GM12892 (cell line): ENCODE results near the gene CANX.
"Not testable (repeated sequence)": the region's sequence is repeated elsewhere in the genome, so short reads cannot be mapped to it uniquely, and the experiment has no call there.

ENCODE experiments used
- DNase-seq: peaks from one replicate; pipeline ENCODE4 v3.0.0; 2011; ENCODE audit not compliant: insufficient read length
- FAIRE-seq: peaks from 2 replicates; lab custom pipeline; 2011; peaks lifted over from hg19 to GRCh38; lab: Jason Lieb, UNC
- POLR2A ChIP-seq: IDR thresholded peaks from 2 replicates; pipeline ENCODE4 v1.6.1; 2011; ENCODE audit warnings: low read depth, low read length, control low read depth
- POLR2AphosphoS5 ChIP-seq: IDR thresholded peaks from 2 replicates; pipeline ENCODE4 v1.6.1; 2011; ENCODE audit warnings: low read depth, low read length, control low read depth
- TAF1 ChIP-seq: IDR thresholded peaks from 2 replicates; pipeline ENCODE4 v1.6.1; 2011; ENCODE audit warnings: low read depth, mild to moderate bottlenecking, control low read depth, low read length, borderline replicate concordance

CANX gene

GRCh38 chr5:179680014-179680779, 18.6 kb upstream of the CANX start:
- TF ChIP-seq POLR2A (no peak), TAF1 (no peak), POLR2AphosphoS5 (no peak)
- FAIRE-seq (no peak), DNase-seq (no peak)

- no peak for DNase-seq
- no peak for FAIRE-seq
- TF ChIP-seq POLR2AphosphoS5 (no peak), POLR2A (no peak), TAF1 (no peak)
These were observed 17.9 kb upstream of the CANX start, which contains the start of gene CBY3 for GRCh38 chr5:179680780-179681401. TSS of gene CBY3 (minus strand) at chr5:179681034. CDS start at chr5:179680918, 116 bp downstream.

GRCh38 chr5:179689212-179689611, 9.6 kb upstream of the CANX start:
- not testable (repeated sequence) for FAIRE-seq, DNase-seq

- DNase-seq, result no peak
- TF ChIP-seq POLR2A (no peak), TAF1 (no peak), POLR2AphosphoS5 (no peak)
- no peak for FAIRE-seq
These were observed 4.2 kb upstream of the CANX start for GRCh38 chr5:179694561-179694960.

- DNase-seq (no peak), FAIRE-seq (no peak)
- TF ChIP-seq POLR2A (no peak), TAF1 (no peak), POLR2AphosphoS5 (no peak)
These were observed 2.2 kb upstream of the CANX start for GRCh38 chr5:179696603-179697002.

- FAIRE-seq (no peak), DNase-seq (no peak)
- no peak for TF ChIP-seq POLR2A
- no peak for TF ChIP-seq TAF1
- no peak for TF ChIP-seq POLR2AphosphoS5
These were observed 1.7 kb upstream of the CANX start for GRCh38 chr5:179697108-179697507.

GRCh38 chr5:179697543-179697942, 1.2 kb upstream of the CANX start:
- DNase-seq, FAIRE-seq: not testable (repeated sequence)

GRCh38 chr5:179697993-179698934, 503 bp upstream of the CANX start:
- TF ChIP-seq TAF1 (peak; percentile 55; the same call in 1 of the 2 replicates), POLR2A (peak; percentile 84), POLR2AphosphoS5 (peak; percentile 75)
- FAIRE-seq (peak; percentile 95), DNase-seq (peak; percentile 97)

- FAIRE-seq (peak; percentile 38), DNase-seq (no peak)
- TF ChIP-seq POLR2AphosphoS5 (peak; percentile 92), POLR2A (peak; percentile 86), TAF1 (no peak)
These were observed 960 bp downstream of the CANX start for GRCh38 chr5:179699616-179700237.

- FAIRE-seq, result no peak
- TF ChIP-seq POLR2AphosphoS5, result no peak
- peak; percentile 17 for TF ChIP-seq POLR2A
- TF ChIP-seq TAF1, result no peak
- DNase-seq, result no peak
These were observed 1.7 kb downstream of the CANX start for GRCh38 chr5:179700401-179700918.

GRCh38 chr5:179716286-179716685, 17.5 kb downstream of the CANX start:
- no peak for TF ChIP-seq POLR2AphosphoS5
- TF ChIP-seq POLR2A, result no peak
- DNase-seq, result no peak
- FAIRE-seq, result no peak
